ENCODE data around the gene CDHR4. TPM values are rescaled to one million over a fixed set of nuclear protein-coding genes. Genes with fewer than 3 reads are reported as not detected.

CDHR4 gene
- total RNA-seq, 1 donor = not detected

DNA sequence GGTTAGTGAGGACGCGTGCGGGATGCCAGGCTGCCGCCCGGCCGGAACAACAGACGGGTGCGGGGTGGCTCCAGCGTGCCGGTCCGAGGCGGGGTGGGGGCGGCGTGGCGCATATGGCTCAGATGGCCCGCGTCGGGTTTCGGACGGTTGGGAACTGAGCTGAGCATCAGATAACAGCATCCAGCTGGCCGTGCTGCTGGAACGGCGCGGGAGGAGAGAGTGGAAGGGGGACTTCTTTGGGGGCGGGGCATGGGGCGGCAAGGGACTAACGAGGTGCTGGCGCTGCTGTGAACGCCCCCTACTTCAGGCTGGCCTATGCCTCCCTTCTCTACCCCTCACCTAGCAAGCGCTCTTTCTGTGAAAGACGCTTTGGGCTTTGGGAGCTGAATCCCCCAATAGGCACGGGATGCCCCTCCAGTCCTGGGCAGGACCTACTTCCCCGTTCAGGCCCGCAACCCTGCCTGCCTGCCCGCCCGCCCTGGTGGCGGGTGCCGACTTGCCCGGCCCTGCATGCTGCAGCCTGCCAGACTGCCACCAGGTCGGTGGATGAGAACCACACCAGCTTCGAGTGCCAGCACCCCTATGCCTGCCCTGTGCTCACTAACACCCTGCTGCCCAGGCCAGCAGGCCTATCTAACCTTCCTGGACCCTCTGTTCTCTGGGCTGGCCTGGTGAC, 3.9 kb upstream of the CDHR4 start:
- H3K4me1 ChIP-seq (ENCODE audit: insufficient read depth, low read length) = peaks cover 25% of the 10 kb centered on the region
- H3K4me2 ChIP-seq (ENCODE audit: insufficient read depth, low read length) = peak overlapping the region; percentile 97
- TF ChIP-seq, protein P1, sequence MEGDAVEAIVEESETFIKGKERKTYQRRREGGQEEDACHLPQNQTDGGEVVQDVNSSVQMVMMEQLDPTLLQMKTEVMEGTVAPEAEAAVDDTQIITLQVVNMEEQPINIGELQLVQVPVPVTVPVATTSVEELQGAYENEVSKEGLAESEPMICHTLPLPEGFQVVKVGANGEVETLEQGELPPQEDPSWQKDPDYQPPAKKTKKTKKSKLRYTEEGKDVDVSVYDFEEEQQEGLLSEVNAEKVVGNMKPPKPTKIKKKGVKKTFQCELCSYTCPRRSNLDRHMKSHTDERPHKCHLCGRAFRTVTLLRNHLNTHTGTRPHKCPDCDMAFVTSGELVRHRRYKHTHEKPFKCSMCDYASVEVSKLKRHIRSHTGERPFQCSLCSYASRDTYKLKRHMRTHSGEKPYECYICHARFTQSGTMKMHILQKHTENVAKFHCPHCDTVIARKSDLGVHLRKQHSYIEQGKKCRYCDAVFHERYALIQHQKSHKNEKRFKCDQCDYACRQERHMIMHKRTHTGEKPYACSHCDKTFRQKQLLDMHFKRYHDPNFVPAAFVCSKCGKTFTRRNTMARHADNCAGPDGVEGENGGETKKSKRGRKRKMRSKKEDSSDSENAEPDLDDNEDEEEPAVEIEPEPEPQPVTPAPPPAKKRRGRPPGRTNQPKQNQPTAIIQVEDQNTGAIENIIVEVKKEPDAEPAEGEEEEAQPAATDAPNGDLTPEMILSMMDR (IDR thresholded peaks at IDR 0.05; ENCODE audit: extremely low read depth, low read depth, low read length) = no peak
- peak overlapping the region; percentile 83 for H2AFZ ChIP-seq (ENCODE audit: low read length)
- DNase-seq (ENCODE audit: insufficient read length, low spot score, missing footprints) = peak; percentile 74
- no peaks in the 10 kb centered on the region for H3K27me3 ChIP-seq (ENCODE audit: insufficient read depth, low read length)
- H4K20me1 ChIP-seq (ENCODE audit: insufficient read depth, low read length) = peaks cover 12% of the 10 kb centered on the region
- peaks cover under 1% of the 10 kb centered on the region for H3K36me3 ChIP-seq (ENCODE audit: insufficient read depth, low read length)
- H3K27ac ChIP-seq (ENCODE audit: low read depth, low read length) = no peak overlapping the region
- H3K9me3 ChIP-seq (ENCODE audit: low read depth, low read length) = no peaks in the 10 kb centered on the region
- peaks cover 3% of the 10 kb centered on the region for H3K79me2 ChIP-seq (ENCODE audit: insufficient read depth, low read length)
- H3K4me3 ChIP-seq (ENCODE audit: insufficient read depth, low read length) = peak overlapping the region; percentile 95

DNA sequence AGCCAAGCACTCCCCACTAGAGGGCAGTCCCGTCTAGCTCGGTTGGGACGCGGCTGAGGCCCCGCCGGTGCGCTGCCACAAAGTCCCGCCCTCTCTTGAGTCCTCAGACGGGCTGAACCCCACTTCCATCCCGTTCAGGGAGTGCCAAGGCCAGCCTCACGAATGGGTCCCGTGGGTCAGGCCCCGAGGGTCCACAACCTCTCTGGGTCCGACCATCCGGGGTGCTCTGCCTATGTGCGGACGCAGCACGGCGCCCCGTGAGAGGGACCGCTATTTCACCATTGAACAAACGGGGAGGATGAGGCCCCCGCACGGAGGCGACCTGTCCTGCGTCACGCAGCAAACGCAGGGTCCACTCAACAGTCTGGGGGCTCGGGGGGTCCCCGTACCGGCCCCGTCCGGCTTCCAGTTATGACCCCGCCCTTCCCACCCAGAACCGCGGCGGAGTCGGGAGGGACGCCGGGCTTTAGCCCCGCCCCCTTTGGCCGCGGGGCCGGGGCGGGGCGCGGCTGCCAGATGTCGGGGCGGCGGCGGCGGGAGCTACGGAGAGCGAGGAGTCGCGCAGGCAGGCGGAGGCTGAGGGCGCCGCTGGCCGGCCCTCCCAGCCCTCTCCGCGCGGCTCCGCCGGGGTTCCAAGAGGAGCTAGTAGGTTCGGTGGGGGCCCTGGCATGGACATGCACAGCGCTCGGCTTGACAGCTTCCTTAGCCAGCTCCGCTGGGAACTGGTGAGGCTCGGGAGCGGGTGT, 3.2 kb upstream of the CDHR4 start, which contains the start of gene INKA1:
INKA1 (plus strand) TSS at position 543 of the 746 bp plus-strand sequence; CDS start at position 675, 132 bp downstream.
- peak within 1 kb of the TSS; percentile 99 for H2AFZ ChIP-seq (ENCODE audit: low read length)
- peak within 1 kb of the TSS; percentile 66 for H3K27ac ChIP-seq (ENCODE audit: low read depth, low read length)
- DNase-seq (ENCODE audit: insufficient read length, low spot score, missing footprints) = peak; percentile 99
- no peaks in the 10 kb centered on the region for H3K27me3 ChIP-seq (ENCODE audit: insufficient read depth, low read length)
- H3K4me1 ChIP-seq (ENCODE audit: insufficient read depth, low read length) = peaks cover 25% of the 10 kb centered on the region
- H3K36me3 ChIP-seq (ENCODE audit: insufficient read depth, low read length) = no peaks in the 10 kb centered on the region
- H3K4me3 ChIP-seq (ENCODE audit: insufficient read depth, low read length) = peak within 1 kb of the TSS; percentile 95
- TF ChIP-seq, protein P1 (IDR thresholded peaks at IDR 0.05; ENCODE audit: extremely low read depth, low read depth, low read length) = peak; percentile 79
- peak within 1 kb of the TSS; percentile 97 for H3K4me2 ChIP-seq (ENCODE audit: insufficient read depth, low read length)
- no peaks in the 10 kb centered on the region for H3K9me3 ChIP-seq (ENCODE audit: low read depth, low read length)
- peaks cover 3% of the 10 kb centered on the region for H3K79me2 ChIP-seq (ENCODE audit: insufficient read depth, low read length)
- H4K20me1 ChIP-seq (ENCODE audit: insufficient read depth, low read length) = peaks cover 12% of the 10 kb centered on the region

DNA sequence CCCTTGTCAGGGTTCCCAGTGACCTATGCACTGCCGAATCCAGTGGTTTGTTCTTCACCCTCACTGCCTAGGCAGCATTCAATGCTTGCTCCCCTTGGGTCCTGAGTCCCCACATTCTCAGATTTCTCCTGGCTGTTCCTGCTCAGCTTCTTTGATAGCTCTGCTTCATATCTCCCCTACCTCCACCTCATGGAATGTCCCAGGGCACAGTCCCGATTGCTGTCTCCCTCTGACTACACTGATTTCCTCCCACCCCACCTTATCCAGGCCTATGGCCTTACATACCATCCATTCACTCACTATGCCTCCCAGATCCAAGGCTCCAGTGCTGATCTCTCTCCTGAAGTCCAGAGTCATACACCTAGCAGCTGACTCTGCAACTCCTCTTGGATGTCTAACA, 1.5 kb upstream of the CDHR4 start:
- H3K9me3 ChIP-seq (ENCODE audit: low read depth, low read length) = no peaks in the 10 kb centered on the region
- H3K79me2 ChIP-seq (ENCODE audit: insufficient read depth, low read length) = peaks cover 3% of the 10 kb centered on the region
- H3K4me2 ChIP-seq (ENCODE audit: insufficient read depth, low read length) = no peak overlapping the region
- H3K27me3 ChIP-seq (ENCODE audit: insufficient read depth, low read length) = no peaks in the 10 kb centered on the region
- DNase-seq (ENCODE audit: insufficient read length, low spot score, missing footprints) = peak; percentile 75
- H4K20me1 ChIP-seq (ENCODE audit: insufficient read depth, low read length) = peaks cover 12% of the 10 kb centered on the region
- H3K4me1 ChIP-seq (ENCODE audit: insufficient read depth, low read length) = peaks cover 25% of the 10 kb centered on the region
- no peak overlapping the region for H3K4me3 ChIP-seq (ENCODE audit: insufficient read depth, low read length)
- H3K36me3 ChIP-seq (ENCODE audit: insufficient read depth, low read length) = no peaks in the 10 kb centered on the region
- no peak overlapping the region for H3K27ac ChIP-seq (ENCODE audit: low read depth, low read length)
- TF ChIP-seq, protein P1 (IDR thresholded peaks at IDR 0.05; ENCODE audit: extremely low read depth, low read depth, low read length) = no peak
- H2AFZ ChIP-seq (ENCODE audit: low read length) = no peak overlapping the region

DNA sequence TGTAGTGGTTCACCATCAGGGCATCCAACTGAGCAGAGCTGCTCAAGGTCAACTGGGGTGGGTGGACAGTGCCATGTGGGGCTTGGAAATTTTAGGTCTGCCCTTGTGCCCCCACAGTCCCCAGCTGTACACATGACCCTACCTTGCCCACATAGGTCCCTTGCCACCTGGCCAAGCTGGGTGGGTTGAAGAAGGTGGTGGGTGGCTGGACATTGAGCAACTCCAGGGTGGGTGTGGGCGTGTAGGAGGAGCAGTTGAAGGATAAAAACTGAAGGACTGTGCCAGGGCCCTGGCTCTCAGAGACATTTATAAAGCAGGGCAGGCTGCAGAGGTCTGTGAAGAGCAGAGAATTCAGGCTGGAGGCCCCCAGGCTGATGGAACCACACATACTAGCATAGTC, 568 bp downstream of the CDHR4 start:
- Histone ChIP-seq H3K9me3 (ENCODE audit: low read depth, low read length) (no peaks in the 10 kb centered on the region), H3K36me3 (ENCODE audit: insufficient read depth, low read length) (no peaks in the 10 kb centered on the region), H4K20me1 (ENCODE audit: insufficient read depth, low read length) (peaks cover under 1% of the 10 kb centered on the region), H3K4me1 (ENCODE audit: insufficient read depth, low read length) (peaks cover 9% of the 10 kb centered on the region), H3K27ac (ENCODE audit: low read depth, low read length) (peak overlapping the region; percentile 50), H3K27me3 (ENCODE audit: insufficient read depth, low read length) (no peaks in the 10 kb centered on the region), H2AFZ (ENCODE audit: low read length) (no peak overlapping the region), H3K4me3 (ENCODE audit: insufficient read depth, low read length) (no peak overlapping the region), H3K4me2 (ENCODE audit: insufficient read depth, low read length) (no peak overlapping the region), H3K79me2 (ENCODE audit: insufficient read depth, low read length) (no peaks in the 10 kb centered on the region)
- TF ChIP-seq, protein P1 (IDR thresholded peaks at IDR 0.05; ENCODE audit: extremely low read depth, low read depth, low read length) = no peak
- DNase-seq (ENCODE audit: insufficient read length, low spot score, missing footprints) = peak; percentile 30
